Measurements from ENCODE around the gene ICE1. TPM values are rescaled to one million over a fixed set of nuclear protein-coding genes. Genes with fewer than 3 reads are reported as not detected.

Gene ICE1
- total and polyA plus RNA-seq, 2 donors (not counting 1 experiment from before 2014, with no cell fraction given): 6.5 to 39.7 TPM

GRCh38 chr5:5487585-5488360 lies 65.3 kb downstream of the ICE1 start:
- no peak overlapping the region for H3K27ac Mint-ChIP-seq
- WGBS (ENCODE audit: insufficient coverage): 81% methylated on average over 2 of the region's 3 CpGs
- H3K4me3 Mint-ChIP-seq: no peak overlapping the region
- H3K27me3 Mint-ChIP-seq: no peaks in the 10 kb centered on the region
- ChIA-PET POLR2A (no interaction called here), CTCF (interaction anchor here (0.7 to 0.9 kb wide), 2 partner anchors 387 to 1257 kb away, joined by 3 read pairs; no protein-coding TSS in a partner anchor)
- intact Hi-C loops (cut with micrococcal nuclease): no loop called here
- Histone ChIP-seq H3K36me3 (replicated peaks in 1 of 2; ENCODE audit: control extremely low read depth in 1 of 2, control insufficient read depth in 1 of 2, extremely low read depth in 1 of 2, insufficient read depth in 2 of 2, low read length in 1 of 2) (peaks cover 2 to 23% of the 10 kb centered on the region in 2 experiments), H2AFZ (ENCODE audit: insufficient read depth, low read depth, low read length, poor library complexity, severe bottlenecking) (no peak overlapping the region), H3K4me3 (ENCODE audit: control extremely low read depth in 1 of 5, extremely low read depth in 1 of 5, insufficient read depth in 1 of 5, low read depth in 2 of 5, low read length in 4 of 5) (no peak overlapping the region), H3K9me3 (ENCODE audit: control extremely low read depth in 1 of 3, control insufficient read depth in 2 of 3, insufficient read depth in 1 of 3, low read length in 2 of 3) (no peaks in the 10 kb centered on the region), H3K79me2 (ENCODE audit: control insufficient read depth, insufficient read depth, low read length) (no peaks in the 10 kb centered on the region), H3K4me2 (replicated peaks; ENCODE audit: low read depth, low read length, poor library complexity, severe bottlenecking) (no peak overlapping the region), H3K9ac (ENCODE audit: low read length) (no peak overlapping the region), H3K4me1 (ENCODE audit: control insufficient read depth in 2 of 2, insufficient read depth in 2 of 2, low read length in 2 of 2) (peaks cover 3 to 4% of the 10 kb centered on the region in 2 donors), H3K27ac (ENCODE audit: low read length in 2 of 2) (no peak overlapping the region), H3K27me3 (replicated peaks in 1 of 4; ENCODE audit: control extremely low read depth in 1 of 4, control insufficient read depth in 3 of 4, insufficient read depth in 4 of 4, low read length in 3 of 4) (no peaks in the 10 kb centered on the region), H4K20me1 (ENCODE audit: control insufficient read depth, insufficient read depth, low read length, poor library complexity, severe bottlenecking) (no peaks in the 10 kb centered on the region)
- DNase-seq: no peak
- H3K4me1 Mint-ChIP-seq: peaks cover 5% of the 10 kb centered on the region
- ATAC-seq (ENCODE audit: low read depth): no peak
- H3K9me3 Mint-ChIP-seq (ENCODE audit: insufficient read depth): no peaks in the 10 kb centered on the region
- TF ChIP-seq EZH2 (IDR thresholded peaks at IDR 0.05; ENCODE audit: borderline replicate concordance, insufficient read depth, low read depth, low read length, poor library complexity, severe bottlenecking) (no peak), CTCF (IDR thresholded peaks at IDR 0.05) (no peak)

GRCh38 chr5:5490774-5491347 lies 68.4 kb downstream of the ICE1 start:
- DNase-seq (no peak), ATAC-seq (ENCODE audit: low read depth) (no peak)

More at GRCh38 chr5:5490774-5491347, 68.4 kb downstream of the ICE1 start:
- Histone ChIP-seq H3K27ac (ENCODE audit: low read length in 2 of 2) (no peak overlapping the region), H3K36me3 (replicated peaks in 1 of 2; ENCODE audit: control extremely low read depth in 1 of 2, control insufficient read depth in 1 of 2, extremely low read depth in 1 of 2, insufficient read depth in 2 of 2, low read length in 1 of 2) (peaks cover 0 to 16% of the 10 kb centered on the region in 2 experiments), H3K4me2 (replicated peaks; ENCODE audit: low read depth, low read length, poor library complexity, severe bottlenecking) (no peak overlapping the region), H2AFZ (ENCODE audit: insufficient read depth, low read depth, low read length, poor library complexity, severe bottlenecking) (no peak overlapping the region), H3K4me1 (ENCODE audit: control insufficient read depth in 2 of 2, insufficient read depth in 2 of 2, low read length in 2 of 2) (peaks cover 11 to 18% of the 10 kb centered on the region in 2 donors), H4K20me1 (ENCODE audit: control insufficient read depth, insufficient read depth, low read length, poor library complexity, severe bottlenecking) (no peaks in the 10 kb centered on the region), H3K27me3 (replicated peaks in 1 of 4; ENCODE audit: control extremely low read depth in 1 of 4, control insufficient read depth in 3 of 4, insufficient read depth in 4 of 4, low read length in 3 of 4) (no peaks in the 10 kb centered on the region), H3K9me3 (ENCODE audit: control extremely low read depth in 1 of 3, control insufficient read depth in 2 of 3, insufficient read depth in 1 of 3, low read length in 2 of 3) (no peaks in the 10 kb centered on the region), H3K9ac (ENCODE audit: low read length) (no peak overlapping the region), H3K4me3 (ENCODE audit: control extremely low read depth in 1 of 5, extremely low read depth in 1 of 5, insufficient read depth in 1 of 5, low read depth in 2 of 5, low read length in 4 of 5) (no peak overlapping the region), H3K79me2 (ENCODE audit: control insufficient read depth, insufficient read depth, low read length) (no peaks in the 10 kb centered on the region)
- Mint-ChIP-seq H3K9me3 (ENCODE audit: insufficient read depth) (no peaks in the 10 kb centered on the region), H3K27me3 (no peaks in the 10 kb centered on the region), H3K27ac (peak overlapping the region; percentile 3), H3K4me1 (peaks cover 17% of the 10 kb centered on the region), H3K4me3 (no peak overlapping the region)
- TF ChIP-seq EZH2 (IDR thresholded peaks at IDR 0.05; ENCODE audit: borderline replicate concordance, insufficient read depth, low read depth, low read length, poor library complexity, severe bottlenecking) (no peak), CTCF (IDR thresholded peaks at IDR 0.05) (no peak)
- WGBS (ENCODE audit: insufficient coverage): 88% methylated on average over 9 of the region's 9 CpGs
- POLR2A ChIA-PET: no interaction called here
- CTCF ChIA-PET: interaction anchor here (1.0 to 1.9 kb wide), 5 partner anchors 16 to 1136 kb away, joined by 3 to 8 read pairs (median 3); no protein-coding TSS in a partner anchor
- intact Hi-C loops (cut with micrococcal nuclease): loop anchor here (10.0 kb wide), 3 partner anchors 264 to 1224 kb away; partner anchors contain the start of genes ADAMTS16 and TENT4A

Measured in B cell (primary cell).